WTC11 (cell line): ENCODE data around the gene GLOD4. TPM values are rescaled to one million over a fixed set of nuclear protein-coding genes. Genes with fewer than 3 reads are reported as not detected.
A peak's percentile ranks its signal among the peaks of the same experiment; 100 is the strongest.
"Not testable (repeated sequence)": the region's sequence is repeated elsewhere in the genome, so short reads cannot be mapped to it uniquely, and the experiment has no call there.

Experiments
- ATAC-seq: fragments of 200-7000 bp; cut with Tn5 transposase; 2 replicates; pipeline ENCODE4 v1.10.0; 2021; ENCODE audit warnings: mild to moderate bottlenecking, moderate library complexity
- CTCF ChIA-PET: fragments of 300-600 bp; sonication (Branson Sonifier 250); formaldehyde crosslinking; loops from one replicate; lab custom pipeline; 2021; ENCODE audit warnings: antibody characterized with exemption; lab: Charles Lee
- POLR2A ChIA-PET: fragments of 350-600 bp; sonication (Branson Sonifier 250); formaldehyde crosslinking; loops from one replicate; lab custom pipeline; 2021; ENCODE audit warnings: antibody characterized with exemption; lab: Charles Lee
- DNase-seq: peaks from one replicate; pipeline ENCODE4 v3.0.0; 2021; ENCODE audit warnings: low spot score
- H3K27ac Mint-ChIP-seq: 2 replicates; pipeline ENCODE4 v1.8.0; 2021; ENCODE audit warnings: mixed read lengths
- H3K27me3 Mint-ChIP-seq: 2 replicates; pipeline ENCODE4 v1.8.0; 2021; ENCODE audit warnings: low read depth, mild to moderate bottlenecking, moderate library complexity, mixed read lengths
- H3K36me3 Mint-ChIP-seq: 2 replicates; pipeline ENCODE4 v1.8.0; 2021; ENCODE audit warnings: mixed read lengths
- H3K4me1 Mint-ChIP-seq: 2 replicates; pipeline ENCODE4 v1.8.0; 2022; ENCODE audit warnings: mixed read lengths
- H3K4me3 Mint-ChIP-seq: 2 replicates; pipeline ENCODE4 v1.8.0; 2021; ENCODE audit warnings: mild to moderate bottlenecking, moderate library complexity, mixed read lengths
- H3K9me3 Mint-ChIP-seq: 2 replicates; pipeline ENCODE4 v1.8.0; 2021; ENCODE audit warnings: mixed read lengths
- ATF1 ChIP-seq: sonication (generic); formaldehyde crosslinking; IDR thresholded peaks from 2 replicates; pipeline ENCODE4 v1.8.1; 2023; ENCODE audit warnings: mild to moderate bottlenecking, moderate library complexity, missing genetic modification reagents
- ATF3 ChIP-seq: sonication (generic); formaldehyde crosslinking; conservative IDR thresholded peaks from 2 replicates; pipeline ENCODE4 v1.8.1; 2022; ENCODE audit warnings: mild to moderate bottlenecking, missing genetic modification reagents
- CREM ChIP-seq: sonication (generic); formaldehyde crosslinking; IDR thresholded peaks from 2 replicates; pipeline ENCODE4 v1.8.1; 2022; ENCODE audit warnings: mild to moderate bottlenecking, missing genetic modification reagents, moderate library complexity
- ETV6 ChIP-seq: sonication (generic); formaldehyde crosslinking; IDR thresholded peaks from 2 replicates; pipeline ENCODE4 v1.8.1; 2022; ENCODE audit warnings: mild to moderate bottlenecking, missing genetic modification reagents
- GRHL2 ChIP-seq: fragments of 250-450 bp; sonication (Bioruptor Pico); IDR thresholded peaks from 2 replicates; pipeline ENCODE4 v1.8.0; 2022; ENCODE audit warnings: mild to moderate bottlenecking, moderate library complexity; ENCODE audit not compliant: insufficient replicate concordance, severe bottlenecking
- KAT7 ChIP-seq: sonication (generic); formaldehyde crosslinking; IDR thresholded peaks from 2 replicates; pipeline ENCODE4 v1.8.1; 2023; ENCODE audit warnings: missing genetic modification reagents, mild to moderate bottlenecking, borderline replicate concordance
- MLX ChIP-seq: sonication (generic); formaldehyde crosslinking; IDR thresholded peaks from 2 replicates; pipeline ENCODE4 v1.8.1; 2023; ENCODE audit warnings: mild to moderate bottlenecking, missing genetic modification reagents, moderate library complexity
- NFYB ChIP-seq: sonication (generic); formaldehyde crosslinking; conservative IDR thresholded peaks from 2 replicates; pipeline ENCODE4 v1.8.0; 2022; ENCODE audit warnings: low read depth, missing genetic modification reagents
- NR3C1 ChIP-seq: sonication (generic); formaldehyde crosslinking; conservative IDR thresholded peaks from 2 replicates; pipeline ENCODE4 v1.8.1; 2023; ENCODE audit warnings: low read depth, mild to moderate bottlenecking, missing genetic modification reagents
- SOX15 ChIP-seq: fragments of 250-450 bp; sonication (Bioruptor Pico); IDR thresholded peaks from 2 replicates; pipeline ENCODE4 v1.9.0; 2021; ENCODE audit warnings: mild to moderate bottlenecking
- STAT6 ChIP-seq: sonication (generic); formaldehyde crosslinking; conservative IDR thresholded peaks from 2 replicates; pipeline ENCODE4 v1.8.1; 2023; ENCODE audit warnings: mild to moderate bottlenecking, low read depth, missing genetic modification reagents, moderate library complexity
- USF1 ChIP-seq: sonication (generic); formaldehyde crosslinking; IDR thresholded peaks from 2 replicates; pipeline ENCODE4 v1.8.0; 2022; ENCODE audit warnings: mild to moderate bottlenecking, missing genetic modification reagents
- ZNF121 ChIP-seq: sonication (generic); formaldehyde crosslinking; IDR thresholded peaks from 2 replicates; pipeline ENCODE4 v1.8.0; 2023; ENCODE audit warnings: missing genetic modification reagents
- ZNF232 ChIP-seq: sonication (generic); formaldehyde crosslinking; IDR thresholded peaks from 2 replicates; pipeline ENCODE4 v1.8.0; 2022; ENCODE audit warnings: mild to moderate bottlenecking, missing genetic modification reagents
- ZNF281 ChIP-seq: sonication (generic); formaldehyde crosslinking; IDR thresholded peaks from 2 replicates; pipeline ENCODE4 v1.8.0; 2023; ENCODE audit warnings: mild to moderate bottlenecking, missing genetic modification reagents
- ZNF423 ChIP-seq: fragments of 250-450 bp; sonication (Bioruptor Pico); IDR thresholded peaks from 2 replicates; pipeline ENCODE4 v2.1.2; 2022; ENCODE audit warnings: mild to moderate bottlenecking, moderate library complexity
- ZNF671 ChIP-seq: fragments of 250-450 bp; sonication (Bioruptor Pico); IDR thresholded peaks from 2 replicates; pipeline ENCODE4 v1.8.0; 2021; ENCODE audit warnings: mild to moderate bottlenecking
- total RNA-seq: library from RNA; stranded (reverse); gene quantifications from 3 replicates; pipeline ENCODE4 v1.2.3, GENCODE V29; 2021

Gene GLOD4
- total RNA-seq, 1 experiment from 2014 or later = 69.0 TPM

- ATAC-seq (no peak), DNase-seq (no peak)
- no peak overlapping the region for H3K4me3 Mint-ChIP-seq
- CTCF ChIA-PET = interaction anchor here (0.6 to 10.3 kb wide), 5 partner anchors 9 to 265 kb away, joined by 3 to 190 read pairs (median 3); partner anchors contain the start of genes GLOD4, MRM3, NXN and TIMM22
- peaks cover 15% of the 10 kb centered on the region for H3K4me1 Mint-ChIP-seq
- no peak for TF ChIP-seq SOX15 (CRISPR knock-in tag)
- no peak for TF ChIP-seq MLX (CRISPR knock-in tag)
- TF ChIP-seq ZNF423 = no peak
- no peak for TF ChIP-seq ATF1 (CRISPR knock-in tag)
- no peak for TF ChIP-seq ZNF281 (CRISPR knock-in tag)
- TF ChIP-seq ZNF232 (CRISPR knock-in tag) = no peak
- H3K27me3 Mint-ChIP-seq = no peaks in the 10 kb centered on the region
- H3K9me3 Mint-ChIP-seq = no peaks in the 10 kb centered on the region
- H3K27ac Mint-ChIP-seq = 0 out of 2 replicates have a peak overlapping the region, but pooled peaks have one; percentile 26
- POLR2A ChIA-PET = no interaction called here
- peaks cover 42% of the 10 kb centered on the region for H3K36me3 Mint-ChIP-seq
Measured at GRCh38 chr17:791829-792228, 9.7 kb upstream of the GLOD4 start.

GRCh38 chr17:790874-791247 lies 8.8 kb upstream of the GLOD4 start:
- POLR2A ChIA-PET, H3K27me3 Mint-ChIP-seq, H3K4me3 Mint-ChIP-seq, DNase-seq, H3K9me3 Mint-ChIP-seq: not testable (repeated sequence)
- peak; percentile 69 for TF ChIP-seq NFYB
- Mint-ChIP-seq H3K27ac (peak overlapping the region; percentile 21; the same call in 1 of the 2 replicates), H3K4me1 (peaks cover 15% of the 10 kb centered on the region), H3K36me3 (peaks cover 42% of the 10 kb centered on the region)
- CTCF ChIA-PET = interaction anchor here (1.4 to 10.3 kb wide), 2 partner anchors 190 to 206 kb away, joined by 3 to 190 read pairs; partner anchors contain the start of genes NXN and TIMM22
- peak; percentile 8 for ATAC-seq

- H3K4me3 Mint-ChIP-seq, H3K9me3 Mint-ChIP-seq, POLR2A ChIA-PET, H3K27me3 Mint-ChIP-seq, DNase-seq: not testable (repeated sequence)
- CTCF ChIA-PET = interaction anchor here (1.4 to 10.3 kb wide), 2 partner anchors 190 to 207 kb away, joined by 3 to 190 read pairs; partner anchors contain the start of genes NXN and TIMM22
- Mint-ChIP-seq H3K4me1 (peaks cover 15% of the 10 kb centered on the region), H3K27ac (peak overlapping the region; percentile 76; the same call in 1 of the 2 replicates), H3K36me3 (peaks cover 42% of the 10 kb centered on the region)
- peak; percentile 37 for ATAC-seq
- peak; percentile 82 for TF ChIP-seq NFYB
Measured at GRCh38 chr17:789931-790873, 8.1 kb upstream of the GLOD4 start.

- CTCF ChIA-PET = interaction anchor here (1.0 kb wide), 1 partner anchor 207 kb away, joined by 6 read pairs; the partner anchor contains the start of gene TIMM22
- Mint-ChIP-seq H3K4me3 (no peak overlapping the region), H3K27me3 (no peaks in the 10 kb centered on the region), H3K27ac (peak overlapping the region; percentile 80), H3K9me3 (no peaks in the 10 kb centered on the region), H3K36me3 (peaks cover 42% of the 10 kb centered on the region), H3K4me1 (peaks cover 9% of the 10 kb centered on the region; the same call in 1 of the 2 replicates)
- ATAC-seq (no peak), DNase-seq (no peak)
- POLR2A ChIA-PET = interaction anchor here (1.2 kb wide), 1 partner anchor 191 kb away, joined by 3 read pairs; the partner anchor contains the start of gene NXN
- TF ChIP-seq ETV6 (CRISPR knock-in tag) = no peak
- no peak for TF ChIP-seq GRHL2 (CRISPR knock-in tag)
- TF ChIP-seq ZNF121 (CRISPR knock-in tag) = no peak
- TF ChIP-seq CREM (CRISPR knock-in tag) = no peak
- TF ChIP-seq ATF3 (CRISPR knock-in tag) = no peak
- TF ChIP-seq STAT6 (CRISPR knock-in tag) = no peak
- TF ChIP-seq ZNF671 = no peak
- TF ChIP-seq USF1 = no peak
- TF ChIP-seq KAT7 (CRISPR knock-in tag) = no peak
- no peak for TF ChIP-seq MLX (CRISPR knock-in tag)
- no peak for TF ChIP-seq SOX15 (CRISPR knock-in tag)
- no peak for TF ChIP-seq NR3C1 (CRISPR knock-in tag)
Measured at GRCh38 chr17:789160-789840, 7.2 kb upstream of the GLOD4 start.
